ENCODE results near the gene DYNC1I1. TPM values are rescaled to one million over a fixed set of nuclear protein-coding genes. Genes with fewer than 3 reads are reported as not detected.

DYNC1I1 gene
- total RNA-seq, 6 donors from 2014 or later: 0.46 to 3.1 (median 1.7) TPM; not detected in 1

GRCh38 chr7:96116173-96116572 is 343.8 kb downstream of the DYNC1I1 start:
- H3K4me3 ChIP-seq: no peak overlapping the region
- peaks cover 4 to 14% (median 10%) of the 10 kb centered on the region in 4 donors for H3K36me3 ChIP-seq
- TF ChIP-seq POLR2A (IDR thresholded peaks at IDR 0.05) (no peak), EP300 (IDR thresholded peaks at IDR 0.05) (no peak), CTCF (IDR thresholded peaks at IDR 0.05) (no peak), POLR2AphosphoS5 (IDR thresholded peaks at IDR 0.05) (no peak)
- no peak overlapping the region for H3K27ac ChIP-seq
- WGBS, 2 donors: 89 to 90% methylated on average over 7 of the region's 7 CpGs
- no peak for DNase-seq
- H3K9me3 ChIP-seq: no peaks in the 10 kb centered on the region
- H3K27me3 ChIP-seq: no peaks in the 10 kb centered on the region
- H3K4me1 ChIP-seq: no peaks in the 10 kb centered on the region
- ATAC-seq (ENCODE audit: low FRiP score in 2 of 2): no peak

- TF ChIP-seq POLR2AphosphoS5 (IDR thresholded peaks at IDR 0.05) (no peak), POLR2A (IDR thresholded peaks at IDR 0.05) (no peak), EP300 (IDR thresholded peaks at IDR 0.05) (no peak), CTCF (IDR thresholded peaks at IDR 0.05) (no peak)
- Histone ChIP-seq H3K9me3 (no peaks in the 10 kb centered on the region), H3K36me3 (peaks cover 4 to 23% (median 14%) of the 10 kb centered on the region in 4 donors), H3K4me1 (no peaks in the 10 kb centered on the region), H3K4me3 (no peak overlapping the region), H3K27me3 (no peaks in the 10 kb centered on the region), H3K27ac (no peak overlapping the region)
- no peak for DNase-seq
- no peak for ATAC-seq (ENCODE audit: low FRiP score in 2 of 2)
- 77 to 83% methylated on average over 13 of the region's 13 CpGs for WGBS, 2 donors
Observed at GRCh38 chr7:96118449-96119001, 346.2 kb downstream of the DYNC1I1 start.

- no peak for DNase-seq
- Histone ChIP-seq H3K9me3 (no peaks in the 10 kb centered on the region), H3K36me3 (peaks cover 4 to 23% (median 15%) of the 10 kb centered on the region in 4 donors), H3K27me3 (no peaks in the 10 kb centered on the region), H3K27ac (no peak overlapping the region), H3K4me3 (no peak overlapping the region), H3K4me1 (no peaks in the 10 kb centered on the region)
- 77 to 83% methylated on average over 2 of the region's 2 CpGs for WGBS, 2 donors
- no peak for TF ChIP-seq POLR2A (IDR thresholded peaks at IDR 0.05)
- no peak for TF ChIP-seq EP300 (IDR thresholded peaks at IDR 0.05)
- TF ChIP-seq POLR2AphosphoS5 (IDR thresholded peaks at IDR 0.05): no peak
- TF ChIP-seq CTCF (IDR thresholded peaks at IDR 0.05): no peak
- no peak for ATAC-seq (ENCODE audit: low FRiP score in 2 of 2)
Observed at GRCh38 chr7:96120445-96121225, 348.3 kb downstream of the DYNC1I1 start.

GRCh38 chr7:96121752-96122151 is 349.4 kb downstream of the DYNC1I1 start:
- H3K4me1 ChIP-seq: no peaks in the 10 kb centered on the region
- H3K36me3 ChIP-seq: peaks cover 4 to 23% (median 15%) of the 10 kb centered on the region in 4 donors
- WGBS, 2 donors: 87 to 92% methylated on average over 6 of the region's 6 CpGs
- no peaks in the 10 kb centered on the region for H3K9me3 ChIP-seq
- no peaks in the 10 kb centered on the region for H3K27me3 ChIP-seq
- ATAC-seq (ENCODE audit: low FRiP score in 2 of 2) (no peak), DNase-seq (no peak)
- H3K27ac ChIP-seq: no peak overlapping the region
- no peak for TF ChIP-seq POLR2A (IDR thresholded peaks at IDR 0.05)
- no peak for TF ChIP-seq EP300 (IDR thresholded peaks at IDR 0.05)
- no peak for TF ChIP-seq CTCF (IDR thresholded peaks at IDR 0.05)
- no peak for TF ChIP-seq POLR2AphosphoS5 (IDR thresholded peaks at IDR 0.05)
- H3K4me3 ChIP-seq: no peak overlapping the region

Measured in upper lobe of left lung (tissue), 6 donors.